ENCODE results near the gene S100A9. TPM values are rescaled to one million over a fixed set of nuclear protein-coding genes. Genes with fewer than 3 reads are reported as not detected.

The S100A9 gene
- polyA plus RNA-seq, 4 donors = 57.0 to 509 (median 97.5) TPM

- H3K9me3 ChIP-seq (ENCODE audit: control insufficient read depth in 2 of 2, insufficient read depth in 1 of 2, low read depth in 1 of 2, low read length in 1 of 2) = no peaks in the 10 kb centered on the region
- no peak overlapping the region for H3K4me3 ChIP-seq (ENCODE audit: low read depth in 1 of 3, low read length in 3 of 3)
- H3K4me1 ChIP-seq (ENCODE audit: control insufficient read depth in 3 of 3, insufficient read depth in 2 of 3, low read depth in 1 of 3, low read length in 2 of 3) = no peaks in the 10 kb centered on the region
- FAIRE-seq (no peak), DNase-seq (no peak)
- H3K36me3 ChIP-seq (ENCODE audit: control insufficient read depth in 3 of 3, insufficient read depth in 2 of 3, low read depth in 1 of 3, low read length in 3 of 3) = no peaks in the 10 kb centered on the region
- 71 to 82% (median 80%) methylated on average over 5 to 6 of the region's 6 CpGs for WGBS, 3 donors
- H3K27me3 ChIP-seq (ENCODE audit: control insufficient read depth in 3 of 3, insufficient read depth in 3 of 3, low read length in 3 of 3) = no peaks in the 10 kb centered on the region
- no peak overlapping the region for H3K27ac ChIP-seq (ENCODE audit: low read depth in 1 of 3, low read length in 2 of 3)
Measured at GRCh38 chr1:153397924-153398651, 40.4 kb downstream of the S100A9 start.

- FAIRE-seq (no peak), DNase-seq (no peak)
- peaks cover 0 to under 1% of the 10 kb centered on the region in 2 donors for H3K9me3 ChIP-seq (ENCODE audit: control insufficient read depth in 2 of 2, insufficient read depth in 1 of 2, low read depth in 1 of 2, low read length in 1 of 2)
- H3K36me3 ChIP-seq (ENCODE audit: control insufficient read depth in 3 of 3, insufficient read depth in 2 of 3, low read depth in 1 of 3, low read length in 3 of 3) = no peaks in the 10 kb centered on the region
- H3K27ac ChIP-seq (ENCODE audit: low read depth in 1 of 3, low read length in 2 of 3) = no peak overlapping the region
- H3K4me3 ChIP-seq (ENCODE audit: low read depth in 1 of 3, low read length in 3 of 3) = no peak overlapping the region
- 84 to 88% (median 86%) methylated on average over 7 of the region's 7 CpGs for WGBS, 3 donors
- H3K4me1 ChIP-seq (ENCODE audit: control insufficient read depth in 3 of 3, insufficient read depth in 2 of 3, low read depth in 1 of 3, low read length in 2 of 3) = no peaks in the 10 kb centered on the region
- H3K27me3 ChIP-seq (ENCODE audit: control insufficient read depth in 3 of 3, insufficient read depth in 3 of 3, low read length in 3 of 3) = no peaks in the 10 kb centered on the region
Measured at GRCh38 chr1:153399401-153400055, 41.9 kb downstream of the S100A9 start.

- WGBS, 3 donors = 59 to 65% (median 59%) methylated on average over 5 of the region's 5 CpGs
Measured at GRCh38 chr1:153400244-153400643, 42.6 kb downstream of the S100A9 start.

GRCh38 chr1:153401461-153401860 lies 43.8 kb downstream of the S100A9 start:
- no peak overlapping the region for H3K4me3 ChIP-seq (ENCODE audit: low read depth in 1 of 3, low read length in 3 of 3)
- FAIRE-seq (no peak), DNase-seq (no peak)
- H3K27me3 ChIP-seq (ENCODE audit: control insufficient read depth in 3 of 3, insufficient read depth in 3 of 3, low read length in 3 of 3) = no peaks in the 10 kb centered on the region
- H3K27ac ChIP-seq (ENCODE audit: low read depth in 1 of 3, low read length in 2 of 3) = no peak overlapping the region
- 88 to 92% (median 92%) methylated on average over 9 of the region's 9 CpGs for WGBS, 3 donors
- no peaks in the 10 kb centered on the region for H3K36me3 ChIP-seq (ENCODE audit: control insufficient read depth in 3 of 3, insufficient read depth in 2 of 3, low read depth in 1 of 3, low read length in 3 of 3)
- H3K4me1 ChIP-seq (ENCODE audit: control insufficient read depth in 3 of 3, insufficient read depth in 2 of 3, low read depth in 1 of 3, low read length in 2 of 3) = no peaks in the 10 kb centered on the region
- peaks cover 0 to 2% of the 10 kb centered on the region in 2 donors for H3K9me3 ChIP-seq (ENCODE audit: control insufficient read depth in 2 of 2, insufficient read depth in 1 of 2, low read depth in 1 of 2, low read length in 1 of 2)

More at GRCh38 chr1:153400244-153400643, 42.6 kb downstream of the S100A9 start:
- Histone ChIP-seq H3K9me3 (ENCODE audit: control insufficient read depth in 2 of 2, insufficient read depth in 1 of 2, low read depth in 1 of 2, low read length in 1 of 2) (peaks cover 0 to 2% of the 10 kb centered on the region in 2 donors), H3K27me3 (ENCODE audit: control insufficient read depth in 3 of 3, insufficient read depth in 3 of 3, low read length in 3 of 3) (no peaks in the 10 kb centered on the region), H3K27ac (ENCODE audit: low read depth in 1 of 3, low read length in 2 of 3) (no peak overlapping the region), H3K4me3 (ENCODE audit: low read depth in 1 of 3, low read length in 3 of 3) (no peak overlapping the region), H3K36me3 (ENCODE audit: control insufficient read depth in 3 of 3, insufficient read depth in 2 of 3, low read depth in 1 of 3, low read length in 3 of 3) (no peaks in the 10 kb centered on the region), H3K4me1 (ENCODE audit: control insufficient read depth in 3 of 3, insufficient read depth in 2 of 3, low read depth in 1 of 3, low read length in 2 of 3) (no peaks in the 10 kb centered on the region)
- FAIRE-seq (no peak), DNase-seq (no peak)

GRCh38 chr1:153402226-153402625 lies 44.6 kb downstream of the S100A9 start:
- H3K9me3 ChIP-seq (ENCODE audit: control insufficient read depth in 2 of 2, insufficient read depth in 1 of 2, low read depth in 1 of 2, low read length in 1 of 2) = peaks cover 0 to 2% of the 10 kb centered on the region in 2 donors
- no peaks in the 10 kb centered on the region for H3K4me1 ChIP-seq (ENCODE audit: control insufficient read depth in 3 of 3, insufficient read depth in 2 of 3, low read depth in 1 of 3, low read length in 2 of 3)
- DNase-seq (no peak), FAIRE-seq (no peak)
- no peak overlapping the region for H3K27ac ChIP-seq (ENCODE audit: low read depth in 1 of 3, low read length in 2 of 3)
- no peak overlapping the region for H3K4me3 ChIP-seq (ENCODE audit: low read depth in 1 of 3, low read length in 3 of 3)
- H3K36me3 ChIP-seq (ENCODE audit: control insufficient read depth in 3 of 3, insufficient read depth in 2 of 3, low read depth in 1 of 3, low read length in 3 of 3) = no peaks in the 10 kb centered on the region
- 41 to 53% (median 46%) methylated on average over 2 of the region's 2 CpGs for WGBS, 3 donors
- H3K27me3 ChIP-seq (ENCODE audit: control insufficient read depth in 3 of 3, insufficient read depth in 3 of 3, low read length in 3 of 3) = peaks cover 0 to 3% (median 0%) of the 10 kb centered on the region in 3 donors

GRCh38 chr1:153403421-153404085 lies 45.9 kb downstream of the S100A9 start:
- FAIRE-seq = no peak

GRCh38 chr1:153404086-153404635 lies 46.5 kb downstream of the S100A9 start:
- Histone ChIP-seq H3K36me3 (ENCODE audit: control insufficient read depth in 3 of 3, insufficient read depth in 2 of 3, low read depth in 1 of 3, low read length in 3 of 3) (no peaks in the 10 kb centered on the region), H3K4me1 (ENCODE audit: control insufficient read depth in 3 of 3, insufficient read depth in 2 of 3, low read depth in 1 of 3, low read length in 2 of 3) (no peaks in the 10 kb centered on the region), H3K27me3 (ENCODE audit: control insufficient read depth in 3 of 3, insufficient read depth in 3 of 3, low read length in 3 of 3) (peaks cover 0 to 3% (median 0%) of the 10 kb centered on the region in 3 donors), H3K27ac (ENCODE audit: low read depth in 1 of 3, low read length in 2 of 3) (no peak overlapping the region), H3K4me3 (ENCODE audit: low read depth in 1 of 3, low read length in 3 of 3) (no peak overlapping the region), H3K9me3 (ENCODE audit: control insufficient read depth in 2 of 2, insufficient read depth in 1 of 2, low read depth in 1 of 2, low read length in 1 of 2) (peaks cover 0 to 2% of the 10 kb centered on the region in 2 donors)
- no peak for DNase-seq
- 73 to 78% (median 74%) methylated on average over 7 of the region's 7 CpGs for WGBS, 3 donors
- FAIRE-seq = no peak

More at GRCh38 chr1:153403421-153404085, 45.9 kb downstream of the S100A9 start:
- Histone ChIP-seq H3K4me1 (ENCODE audit: control insufficient read depth in 3 of 3, insufficient read depth in 2 of 3, low read depth in 1 of 3, low read length in 2 of 3) (no peaks in the 10 kb centered on the region), H3K36me3 (ENCODE audit: control insufficient read depth in 3 of 3, insufficient read depth in 2 of 3, low read depth in 1 of 3, low read length in 3 of 3) (no peaks in the 10 kb centered on the region), H3K27ac (ENCODE audit: low read depth in 1 of 3, low read length in 2 of 3) (no peak overlapping the region), H3K9me3 (ENCODE audit: control insufficient read depth in 2 of 2, insufficient read depth in 1 of 2, low read depth in 1 of 2, low read length in 1 of 2) (peaks cover 0 to 2% of the 10 kb centered on the region in 2 donors), H3K4me3 (ENCODE audit: low read depth in 1 of 3, low read length in 3 of 3) (no peak overlapping the region), H3K27me3 (ENCODE audit: control insufficient read depth in 3 of 3, insufficient read depth in 3 of 3, low read length in 3 of 3) (peaks cover 0 to 3% (median 0%) of the 10 kb centered on the region in 3 donors)
- DNase-seq = no peak
- 78 to 83% (median 80%) methylated on average over 11 of the region's 11 CpGs for WGBS, 3 donors

GRCh38 chr1:153404768-153405167 lies 47.1 kb downstream of the S100A9 start:
- DNase-seq (peak; percentile 6 to 39), FAIRE-seq (no peak)
- Histone ChIP-seq H3K27me3 (ENCODE audit: control insufficient read depth in 3 of 3, insufficient read depth in 3 of 3, low read length in 3 of 3) (peaks cover 0 to 3% (median 0%) of the 10 kb centered on the region in 3 donors), H3K36me3 (ENCODE audit: control insufficient read depth in 3 of 3, insufficient read depth in 2 of 3, low read depth in 1 of 3, low read length in 3 of 3) (no peaks in the 10 kb centered on the region), H3K4me1 (ENCODE audit: control insufficient read depth in 3 of 3, insufficient read depth in 2 of 3, low read depth in 1 of 3, low read length in 2 of 3) (no peaks in the 10 kb centered on the region), H3K27ac (ENCODE audit: low read depth in 1 of 3, low read length in 2 of 3) (no peak overlapping the region), H3K4me3 (ENCODE audit: low read depth in 1 of 3, low read length in 3 of 3) (no peak overlapping the region), H3K9me3 (ENCODE audit: control insufficient read depth in 2 of 2, insufficient read depth in 1 of 2, low read depth in 1 of 2, low read length in 1 of 2) (peaks cover 0 to 2% of the 10 kb centered on the region in 2 donors)
- 35 to 39% (median 37%) methylated on average over 15 of the region's 15 CpGs for WGBS, 3 donors

Data from small intestine (tissue), 7 donors.